ENCODE data around the gene ICE2.

ICE2 gene

DNA sequence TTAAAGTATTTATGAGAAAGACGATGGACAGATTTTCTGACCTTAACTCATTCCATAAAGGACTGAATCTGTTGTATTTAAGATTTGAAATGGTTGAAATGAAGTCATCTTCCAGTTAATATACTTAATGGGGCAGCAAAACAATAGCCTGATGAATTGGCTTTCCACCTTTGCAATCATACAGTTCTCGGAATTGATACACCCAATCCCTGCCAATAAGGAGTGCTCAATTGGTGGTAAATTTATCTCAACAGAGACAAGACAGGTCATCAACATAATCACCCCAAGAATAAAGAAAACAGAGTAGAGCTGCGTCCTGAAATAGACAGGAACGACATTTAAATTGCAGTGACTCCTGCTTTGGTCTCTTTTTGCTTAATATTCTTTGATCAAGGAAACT, 92.3 kb downstream of the ICE2 start:
- no peak for DNase-seq (ENCODE audit: low spot score)

DNA sequence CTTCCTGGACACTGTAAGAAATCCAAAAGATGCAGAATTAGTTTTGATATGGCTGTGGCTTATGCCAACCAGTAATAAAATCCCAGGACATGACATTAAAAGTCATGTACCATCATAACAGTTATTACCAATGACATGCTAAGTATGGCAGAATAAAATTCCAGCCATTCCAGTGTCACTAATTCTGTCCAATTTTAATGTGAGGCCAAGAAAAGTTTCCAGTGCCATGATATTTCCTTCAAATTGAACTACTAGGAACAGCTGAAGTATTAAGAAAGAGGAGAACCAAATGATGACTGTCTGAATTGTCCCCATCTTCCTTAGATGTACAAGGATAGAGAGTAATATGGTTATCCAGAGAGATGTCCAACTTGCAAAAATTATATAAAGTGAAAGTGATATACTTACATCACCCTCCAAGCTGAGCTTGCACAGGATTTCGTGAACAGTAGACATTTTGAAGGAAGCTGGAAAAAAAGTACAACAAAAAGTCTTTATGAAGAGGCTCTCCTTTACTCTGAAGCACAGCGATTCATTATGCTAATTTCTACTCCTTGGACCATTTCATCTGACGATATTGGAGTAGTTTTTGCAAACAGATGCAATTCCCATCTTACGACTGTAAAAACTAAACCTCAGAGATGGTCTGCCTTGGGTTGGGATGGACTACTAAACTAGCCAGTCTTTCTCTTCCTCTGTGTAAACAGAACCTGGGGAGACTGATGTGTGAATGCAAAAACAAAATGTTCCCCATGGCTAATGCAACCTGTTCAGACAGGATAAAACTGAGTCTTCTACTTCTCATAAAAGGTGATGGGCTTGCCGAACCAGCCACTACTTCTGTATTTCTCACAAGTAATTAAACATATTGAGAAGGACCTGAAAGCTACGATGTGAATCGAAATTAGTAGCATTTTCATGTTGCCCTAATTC, 93.1 kb downstream of the ICE2 start:
- DNase-seq (ENCODE audit: low spot score) = no peak

DNA sequence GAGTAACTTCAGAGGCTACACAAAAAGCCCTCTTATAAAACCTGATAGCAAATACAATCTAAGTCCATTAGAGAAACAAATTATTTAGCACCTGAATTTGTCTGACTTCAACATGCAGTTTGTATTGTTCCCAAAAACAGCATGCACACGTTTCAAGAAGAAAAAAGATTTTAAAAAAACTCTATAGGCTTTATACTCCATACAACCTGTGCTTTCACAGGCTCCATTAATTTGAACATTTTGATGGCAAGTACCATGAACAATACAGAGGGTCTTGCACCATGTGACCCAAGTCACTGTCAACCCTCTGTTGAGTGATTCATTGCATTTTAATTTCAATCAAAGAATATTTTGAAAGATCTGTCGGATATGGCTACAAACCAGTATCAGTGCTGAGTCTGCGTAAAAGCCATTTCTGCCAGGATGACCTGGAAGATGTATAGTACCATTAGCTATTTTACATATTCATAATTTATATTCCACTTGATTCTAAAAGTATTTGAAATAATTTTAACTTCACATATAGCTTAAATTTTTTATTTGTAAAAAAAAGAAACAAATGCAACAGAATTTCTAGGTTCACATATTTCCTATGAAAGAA, 94.3 kb downstream of the ICE2 start:
- no peak for DNase-seq (ENCODE audit: low spot score)

DNA sequence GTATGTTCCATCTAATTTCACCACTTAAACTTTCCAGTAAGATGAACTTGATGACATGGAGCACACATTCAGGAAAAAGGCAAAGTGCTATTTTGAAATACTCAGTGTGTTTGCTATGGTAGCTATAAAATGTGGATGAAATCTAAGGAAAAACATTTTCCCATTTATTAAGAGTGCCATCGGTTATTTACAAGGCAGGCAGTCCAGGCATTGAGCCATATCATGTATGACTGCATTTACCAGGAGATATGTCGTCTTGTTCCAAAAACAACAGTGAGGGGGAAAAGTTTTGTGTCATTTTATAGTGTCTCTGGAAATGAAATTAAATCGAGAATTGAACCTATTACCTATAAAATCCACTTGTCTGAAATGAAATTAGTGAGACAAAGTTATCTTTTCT, 94.9 kb downstream of the ICE2 start:
- no peak for DNase-seq (ENCODE audit: low spot score)

DNA sequence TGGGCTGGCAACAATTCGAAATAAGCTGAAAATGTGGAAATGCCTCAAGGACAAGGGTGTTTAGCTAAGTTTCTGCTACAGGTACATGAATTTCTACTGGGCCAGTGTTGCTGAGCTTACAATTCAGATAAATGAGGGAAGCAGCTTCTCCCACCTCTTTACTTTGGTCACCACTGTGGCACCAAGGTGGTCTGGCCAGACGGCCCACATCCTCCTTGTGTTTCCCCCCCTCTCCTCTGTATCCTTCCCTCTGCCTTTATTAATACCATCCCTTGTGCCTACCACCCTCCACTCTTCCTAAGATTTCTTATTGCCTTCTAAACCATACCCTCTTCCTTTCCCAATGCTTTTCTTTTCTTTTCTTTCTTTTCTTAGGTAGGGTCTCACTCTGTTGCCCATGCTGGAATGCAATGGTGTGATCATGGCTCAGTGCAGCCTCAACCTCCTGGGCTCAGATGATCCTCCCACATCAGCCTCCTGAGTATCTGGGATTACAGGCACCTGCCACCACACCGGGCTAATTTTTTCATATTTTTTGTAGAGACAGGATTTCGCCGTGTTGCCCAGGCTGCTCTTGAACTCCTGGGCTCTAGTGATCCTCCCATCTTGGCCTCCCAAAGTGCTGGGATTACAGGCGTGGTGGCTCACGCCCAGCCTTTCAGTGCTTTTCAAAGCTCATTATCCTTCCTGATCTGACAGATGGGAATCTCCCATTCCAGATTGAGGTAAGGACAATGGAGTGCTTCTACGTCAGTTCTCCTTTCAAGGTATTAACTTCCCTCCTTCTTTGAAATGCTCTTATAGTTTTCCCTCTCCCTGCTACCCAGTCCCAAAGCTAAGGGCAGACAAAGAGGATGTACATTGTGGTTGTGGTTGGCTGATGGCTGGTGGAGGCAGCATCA, 95.9 kb downstream of the ICE2 start:
- no peak for DNase-seq (ENCODE audit: low spot score)

DNA sequence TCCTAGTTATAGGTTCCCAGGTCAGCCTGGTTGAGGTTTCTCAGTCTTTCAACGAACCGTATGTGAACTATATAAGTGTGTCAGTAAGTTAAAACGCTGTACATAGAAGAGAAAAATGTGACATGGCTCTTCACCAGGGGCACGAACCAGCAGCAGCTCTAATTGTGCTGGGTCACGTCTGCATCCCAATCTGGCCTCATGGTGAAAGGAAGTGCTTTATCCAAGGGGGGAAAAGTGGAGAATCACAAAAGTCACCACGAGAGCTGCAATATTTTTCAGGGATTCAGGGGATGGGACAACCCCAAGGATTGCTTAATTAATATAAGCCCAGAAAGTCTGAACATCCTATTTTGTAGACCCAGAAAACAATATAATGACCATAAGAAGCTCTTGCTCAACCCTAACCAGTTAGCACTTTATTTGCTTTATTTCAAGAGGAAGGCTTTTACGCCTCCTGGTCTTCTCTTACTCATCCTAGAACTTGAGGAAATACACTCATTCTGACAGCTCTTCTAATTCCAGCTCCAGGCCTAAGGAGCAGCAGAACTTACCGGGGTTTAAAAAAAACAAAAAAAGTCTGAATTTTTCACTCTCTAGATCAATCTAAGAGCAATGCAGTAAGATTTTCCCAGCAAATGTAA, 97.7 kb downstream of the ICE2 start:
- no peak for DNase-seq (ENCODE audit: low spot score)

DNA sequence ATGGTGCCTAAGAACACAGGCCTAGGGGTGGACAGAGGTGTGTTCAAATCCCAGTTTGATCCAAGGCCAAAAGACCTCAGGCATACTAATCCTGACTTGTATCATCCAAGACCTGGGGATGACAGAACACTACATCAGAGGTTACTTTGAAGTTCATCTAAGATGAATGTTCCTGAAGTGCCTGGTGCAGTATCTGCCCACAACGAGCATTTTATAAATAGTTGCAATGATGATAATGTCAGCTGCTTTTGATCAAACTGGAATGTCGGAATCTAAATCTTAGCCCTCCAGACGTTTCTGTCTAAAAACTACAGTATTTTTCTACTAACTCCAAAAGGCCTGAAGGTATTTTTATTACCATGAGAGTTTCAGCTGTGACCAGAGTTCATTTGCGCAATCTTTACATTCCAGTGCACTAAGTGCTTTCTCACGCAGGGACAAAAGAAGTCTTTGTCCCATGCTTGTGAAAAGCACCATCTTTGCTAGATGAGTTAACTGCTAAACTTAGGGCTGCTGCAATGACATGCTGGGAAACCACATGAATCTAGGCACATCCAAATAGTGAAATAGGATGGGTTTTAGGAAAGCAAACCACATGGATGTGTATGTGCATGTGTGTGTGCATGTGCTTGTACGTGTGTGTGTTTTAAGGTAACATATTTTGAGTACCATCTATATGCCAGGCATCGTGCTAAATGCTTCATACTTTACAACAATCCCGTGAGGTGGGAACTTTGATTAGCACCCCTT, 99.2 kb downstream of the ICE2 start:
- DNase-seq (ENCODE audit: low spot score) = no peak

DNA sequence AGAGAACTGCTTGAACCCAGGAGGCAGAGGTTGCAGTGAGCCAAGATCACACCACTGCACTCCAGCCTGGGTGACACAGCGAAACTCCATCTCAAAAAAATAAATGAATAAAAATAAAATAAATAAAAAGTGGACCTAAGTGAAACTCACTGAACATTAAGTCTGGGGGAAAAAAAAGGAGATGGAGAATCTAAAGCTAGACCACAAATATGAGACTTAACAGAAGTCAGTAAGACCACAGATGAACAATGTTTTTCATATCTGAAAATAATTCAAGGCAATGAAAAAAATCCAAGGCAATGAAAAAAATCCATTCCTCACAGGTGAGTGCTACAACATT, 99.8 kb downstream of the ICE2 start:
- no peak for DNase-seq (ENCODE audit: low spot score)

DNA sequence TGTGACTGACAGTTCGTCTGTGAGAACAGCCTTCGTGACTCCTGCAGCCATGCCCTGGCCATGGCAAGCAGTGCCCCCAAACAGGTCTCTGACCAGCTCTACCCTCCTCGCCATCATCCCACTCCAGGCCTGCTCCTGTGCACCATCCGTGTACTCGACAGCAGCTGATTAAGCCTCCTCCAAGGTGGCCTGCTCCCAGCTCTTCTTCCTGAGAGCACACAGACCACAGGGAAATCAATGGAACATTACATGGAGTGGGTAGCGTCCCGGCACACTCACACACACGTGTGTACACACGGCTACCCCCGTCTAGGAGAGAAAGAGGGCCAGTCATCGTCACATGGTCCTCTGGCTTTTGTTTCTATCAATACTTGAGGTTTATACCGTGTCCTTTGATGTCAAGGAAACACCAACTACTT, 102.3 kb downstream of the ICE2 start:
- no peak for DNase-seq (ENCODE audit: low spot score)

DNA sequence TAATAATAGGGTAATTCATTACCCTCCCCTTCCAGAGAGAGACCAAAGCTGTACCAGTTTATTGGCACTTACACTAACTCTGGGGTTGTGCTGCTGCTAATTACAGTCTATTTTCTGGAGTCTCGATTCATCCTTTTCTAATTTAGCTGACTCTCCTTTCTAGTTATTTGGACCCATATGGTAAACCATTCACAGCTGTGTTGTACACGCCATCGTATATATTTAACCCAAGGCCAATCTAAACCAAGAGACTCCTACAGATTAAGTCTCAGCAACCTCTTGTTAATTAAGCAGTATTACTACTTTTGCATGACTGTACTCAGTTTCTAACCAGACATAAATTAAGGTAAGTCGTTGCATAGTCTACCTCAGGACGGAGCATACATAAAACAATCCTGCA, 103.6 kb downstream of the ICE2 start:
- no peak for DNase-seq (ENCODE audit: low spot score)

DNA sequence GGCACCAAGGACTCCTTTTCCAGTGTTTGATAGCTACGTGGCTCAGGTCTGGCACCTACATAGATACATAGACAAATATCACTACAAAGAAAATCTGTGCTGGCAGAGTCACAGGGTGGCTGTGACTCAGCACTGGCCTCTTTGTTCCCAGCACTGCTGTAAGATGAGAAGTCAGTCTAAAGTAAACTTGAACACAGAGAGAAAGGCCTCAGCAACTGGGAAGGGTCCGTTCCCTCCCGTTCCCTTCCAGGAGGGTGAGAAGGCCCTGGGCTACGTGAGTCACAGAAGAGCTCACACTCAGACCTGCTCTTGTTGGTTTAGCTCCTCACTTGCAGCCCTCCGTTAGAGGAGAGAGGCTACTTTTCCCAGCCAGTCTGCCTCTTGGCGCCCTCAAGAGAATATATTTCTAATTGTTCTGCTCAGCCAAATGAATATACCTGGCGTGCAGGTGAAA, 104.3 kb downstream of the ICE2 start:
- DNase-seq (ENCODE audit: low spot score) = no peak

DNA sequence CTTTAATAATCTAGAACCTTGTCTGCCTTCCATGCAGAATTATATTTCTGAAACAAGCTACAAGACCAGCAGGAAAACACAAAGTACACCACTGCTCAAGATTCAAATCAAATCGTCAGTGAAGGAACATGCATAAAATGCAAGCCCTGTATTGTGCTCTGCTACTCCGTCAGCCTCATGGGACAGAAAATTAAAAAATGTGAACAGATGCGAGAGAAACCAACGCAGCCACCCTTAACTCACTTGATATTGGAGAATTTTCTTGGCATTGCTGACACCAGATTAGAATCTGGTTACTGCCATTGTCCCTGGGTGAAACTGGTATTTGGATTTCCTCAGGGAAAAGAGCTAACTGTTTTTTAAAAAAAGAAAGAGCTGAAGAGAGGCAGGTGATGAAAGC, 104.7 kb downstream of the ICE2 start:
- DNase-seq (ENCODE audit: low spot score) = no peak

DNA sequence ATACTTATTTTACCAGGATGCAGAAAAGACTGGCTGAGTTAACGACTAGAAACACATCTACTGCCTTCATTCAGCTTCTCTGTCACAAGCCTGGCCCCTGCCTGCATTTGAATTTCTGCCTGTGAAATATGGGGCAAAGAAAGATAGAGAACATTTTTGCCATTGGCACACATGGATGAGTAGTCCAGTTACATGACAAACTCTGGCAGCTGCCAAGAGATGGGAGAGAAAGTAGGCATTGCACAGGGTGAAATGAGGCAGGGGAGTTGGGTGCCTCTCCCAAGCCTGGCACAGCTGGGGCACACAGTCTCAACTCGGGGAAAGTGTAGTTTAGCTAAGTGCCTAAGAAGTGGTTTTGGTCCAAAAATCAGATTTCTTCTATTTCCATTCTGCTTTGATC, 105.2 kb downstream of the ICE2 start:
- DNase-seq (ENCODE audit: low spot score) = no peak

DNA sequence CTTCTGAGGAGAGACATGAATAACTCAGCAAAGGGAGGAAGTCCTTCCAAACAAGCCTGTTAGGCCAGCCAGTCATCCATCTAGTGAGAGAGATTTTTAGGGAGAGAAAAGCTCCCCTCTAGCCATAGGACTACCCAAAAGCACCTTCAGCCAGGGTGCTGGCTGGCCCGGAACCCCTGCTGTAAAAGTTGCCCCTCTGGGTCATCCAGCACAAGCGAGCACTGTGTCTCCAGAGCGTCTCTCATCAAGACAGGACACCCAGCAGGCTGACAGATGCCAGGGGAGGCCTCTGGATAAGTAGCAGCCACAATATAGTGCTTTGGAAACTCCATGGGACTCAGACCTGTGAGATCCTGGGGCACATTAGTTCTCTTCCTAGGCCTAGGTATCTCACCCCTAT, 105.6 kb downstream of the ICE2 start:
- DNase-seq (ENCODE audit: low spot score) = no peak

DNA sequence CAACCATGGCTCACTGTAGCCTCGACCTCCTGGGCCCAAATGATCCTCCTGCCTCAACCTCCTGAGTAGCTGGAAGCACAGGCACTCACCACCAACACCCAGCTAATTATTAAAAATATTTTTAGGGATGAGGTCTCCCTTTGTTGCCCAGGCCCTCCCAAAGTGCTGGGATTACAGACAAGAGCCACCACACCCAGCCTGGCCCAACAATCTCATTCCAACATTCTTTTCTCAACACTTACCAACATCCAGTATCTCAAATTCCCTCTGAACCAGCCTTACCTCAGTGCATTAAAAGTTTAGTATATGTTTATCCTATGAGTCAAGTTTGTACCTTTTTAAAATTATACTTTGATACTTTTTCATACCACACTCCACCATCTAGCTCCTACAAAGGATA, 106.2 kb downstream of the ICE2 start:
- DNase-seq (ENCODE audit: low spot score) = no peak

DNA sequence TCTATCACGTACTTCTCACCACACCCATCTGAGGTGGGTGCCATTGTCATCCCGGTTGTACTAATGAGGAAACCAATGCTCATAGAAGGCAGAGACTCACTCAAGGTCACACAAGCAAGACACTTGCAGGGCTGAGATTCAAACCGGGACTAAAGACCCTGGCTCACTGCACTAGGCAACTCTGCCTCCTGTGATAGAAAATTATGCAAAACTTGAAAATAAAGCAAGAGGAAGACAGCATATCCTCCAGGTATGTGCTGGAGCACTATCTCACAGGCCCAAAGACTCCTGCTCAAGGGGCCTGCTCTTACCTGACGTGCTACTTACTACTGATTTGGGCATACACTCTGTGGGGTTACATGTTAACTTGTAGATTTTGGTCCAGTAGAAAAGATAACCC, 106.7 kb downstream of the ICE2 start:
- DNase-seq (ENCODE audit: low spot score) = no peak

DNA sequence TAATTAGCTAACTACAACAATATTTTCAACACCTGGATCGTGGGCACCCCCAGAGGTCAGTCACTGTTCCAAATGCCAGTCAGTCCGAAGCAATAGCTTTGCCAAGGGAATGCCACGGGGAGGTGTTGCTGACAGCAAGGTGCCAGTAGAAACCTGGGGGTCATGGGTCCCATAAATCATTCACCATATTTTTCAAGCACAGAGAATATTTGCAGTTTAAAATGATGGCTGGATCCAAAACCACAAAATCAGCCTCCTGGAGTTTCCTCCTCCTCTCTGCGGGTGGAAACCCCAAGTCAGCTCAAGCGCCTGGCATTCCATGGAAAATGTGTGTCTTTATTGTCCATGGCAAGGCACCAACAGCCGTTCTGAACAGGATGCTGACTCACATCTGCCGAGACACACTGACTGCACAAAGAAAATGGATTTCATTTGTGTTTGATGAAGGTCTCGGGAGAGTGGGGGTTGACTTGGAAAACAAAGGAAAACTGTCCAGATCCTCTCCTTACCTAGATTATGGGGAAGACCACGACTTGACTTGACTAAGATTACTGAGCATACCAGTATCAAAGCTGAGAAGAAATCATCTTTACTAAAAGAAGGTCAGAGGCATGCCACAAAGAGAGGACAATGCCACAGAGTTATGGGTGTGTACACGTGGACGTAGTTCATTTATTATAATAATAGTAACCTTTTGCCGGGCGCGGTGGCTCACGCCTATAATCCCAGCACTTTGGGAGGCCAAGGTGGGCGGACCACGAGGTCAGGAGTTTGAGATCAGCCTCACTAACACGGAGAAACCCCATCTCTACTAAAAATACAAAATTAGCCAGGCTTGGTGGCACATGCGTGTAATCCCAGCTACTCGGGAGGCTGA, 107.5 kb downstream of the ICE2 start:
- no peak for DNase-seq (ENCODE audit: low spot score)

DNA sequence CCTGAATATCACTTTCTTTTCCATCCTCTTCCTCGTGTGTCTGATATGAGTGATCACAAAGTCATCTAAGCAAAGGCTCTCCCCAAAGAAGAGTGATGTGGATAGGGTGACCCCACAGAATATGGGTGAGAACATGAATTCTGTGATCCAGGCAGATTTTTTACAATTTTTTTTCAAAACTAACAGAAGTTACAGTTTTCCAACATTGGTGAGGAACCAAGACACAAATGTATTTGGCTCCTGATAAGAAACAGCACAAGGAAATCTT, 108.1 kb downstream of the ICE2 start:
- no peak for DNase-seq (ENCODE audit: low spot score)

DNA sequence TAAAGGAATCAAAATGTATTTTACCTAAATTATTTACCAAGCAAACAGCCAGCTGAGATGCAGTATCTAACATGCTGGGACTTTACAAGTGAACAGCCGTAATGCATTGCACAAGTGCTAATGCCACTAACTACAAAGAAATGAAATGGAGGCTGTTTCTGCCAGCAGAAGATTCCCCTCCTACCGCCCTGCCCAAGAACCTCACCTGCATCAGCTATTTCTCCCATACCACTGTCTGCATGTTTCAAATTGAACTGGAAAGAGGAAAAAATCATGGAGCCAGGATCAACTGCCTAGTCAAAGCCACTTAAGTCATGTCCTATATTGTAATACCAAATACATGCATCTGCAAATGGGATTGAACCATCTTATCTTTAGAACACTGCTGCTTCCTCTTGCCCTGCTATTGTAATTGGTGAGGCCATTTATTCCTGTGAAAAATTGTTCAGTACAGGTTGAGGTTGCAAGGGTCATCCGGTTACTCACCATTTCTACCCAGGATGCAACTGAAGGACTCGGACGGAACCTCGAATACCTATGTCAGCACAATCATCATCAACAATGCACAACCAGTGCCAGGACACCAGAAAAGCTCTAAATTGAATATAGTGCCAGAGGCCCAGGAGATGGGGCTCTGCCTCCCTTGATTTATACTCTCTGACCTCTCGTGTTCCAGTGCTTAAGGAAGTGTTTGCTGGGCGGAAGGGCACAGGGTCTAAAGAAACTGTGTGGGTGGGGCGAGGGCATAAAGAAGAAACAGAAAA, 108.7 kb downstream of the ICE2 start:
- DNase-seq (ENCODE audit: low spot score) = no peak

DNA sequence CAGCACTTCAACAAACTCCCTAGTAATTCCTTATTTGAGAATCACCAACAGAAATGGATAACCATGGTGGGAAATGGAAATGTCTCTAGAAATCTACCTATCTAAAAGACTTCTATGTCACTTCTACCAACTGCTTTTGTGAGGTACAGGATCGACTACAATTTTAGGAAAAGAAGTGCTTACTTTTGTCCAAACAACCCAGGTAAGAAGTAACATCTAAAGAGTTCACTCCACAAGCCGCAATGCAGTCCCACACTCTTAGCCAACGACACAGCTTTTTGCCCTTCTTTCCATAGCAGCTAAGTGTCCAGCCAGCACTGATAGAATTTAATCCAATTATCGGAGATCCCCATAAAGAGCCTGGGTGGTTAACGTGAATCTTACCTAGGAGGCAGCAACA, 109.2 kb downstream of the ICE2 start:
- no peak for DNase-seq (ENCODE audit: low spot score)

All from NAMALWA (cell line).